HCT116 (cell line): ENCODE data around the gene MEIS1. TPM values are rescaled to one million over a fixed set of nuclear protein-coding genes. Genes with fewer than 3 reads are reported as not detected.

Source experiments
- ATAC-seq: fragments of 200-7000 bp; cut with Tn5 transposase; 2 replicates; pipeline ENCODE4 v1.9.1; 2020; ENCODE audit warnings: mild to moderate bottlenecking, moderate library complexity
- BruUV-seq: library from RNA; stranded (reverse); fragments of 400-500 nt; replicated peaks from 2 replicates; lab custom pipeline; 2021; lab: Mats Ljungman, UMichigan
- CTCF ChIA-PET: fragments of 300-600 bp; sonication (Branson Sonifier 250); formaldehyde crosslinking; loops from one replicate; lab custom pipeline; 2021; ENCODE audit warnings: antibody characterized with exemption; lab: Charles Lee
- POLR2A ChIA-PET: fragments of 300-600, 350-600 bp; sonication (Branson Sonifier 250); formaldehyde crosslinking; loops from one replicate; lab custom pipeline; 2021; ENCODE audit warnings: antibody characterized with exemption; lab: Charles Lee
- RAD21 ChIA-PET, 2 experiments: fragments of 300-600 bp; sonication (Branson Sonifier 250); formaldehyde crosslinking; loops; one replicate each; lab custom pipeline; 2023; ENCODE audit warnings: low total read pairs in 2 of 2; ENCODE audit not compliant: uncharacterized antibody in 2 of 2, unreplicated experiment in 2 of 2, low non-redundant PET in 1 of 2; lab: Charles Lee
- DNase-seq: peaks from one replicate; pipeline ENCODE4 v3.0.0-alpha.2; 2010; ENCODE audit warnings: low read depth, low spot score
- H2AFZ ChIP-seq: fragments of 200-600 bp; shearing (Covaris generic), sonication (generic); 2 replicates; pipeline ENCODE4 v1.6.1; 2017; ENCODE audit warnings: low read depth, mixed run types, mixed read lengths, antibody characterized with exemption, low read length; ENCODE audit not compliant: poor library complexity, severe bottlenecking
- H3K27ac ChIP-seq: 2 replicates; pipeline ENCODE4 v1.5.1; 2012; ENCODE audit warnings: low read depth, low read length
- H3K27me3 ChIP-seq: fragments of 200-600 bp; sonication (generic); 2 replicates; pipeline ENCODE4 v1.6.1; 2016; ENCODE audit warnings: mixed run types, low read length, mixed read lengths; ENCODE audit not compliant: insufficient read depth
- H3K36me3 ChIP-seq, 2 experiments: fragments of 200-500 bp in 1 of 2; fragments of 200-600 bp in 1 of 2; sonication (Bioruptor generic) in 1 of 2; sonication (generic) in 1 of 2; 2 replicates each; pipeline versions ENCODE4 v1.5.1 to v1.6.1; 2014 to 2016; ENCODE audit warnings: low read length in 2 of 2, inconsistent platforms in 1 of 2, mixed read lengths in 1 of 2, mixed run types in 1 of 2; ENCODE audit not compliant: insufficient read depth in 2 of 2, control insufficient read depth in 1 of 2
- H3K4me1 ChIP-seq, 2 experiments: fragments of 200-600 bp in 1 of 2; sonication (generic) in 1 of 2; 2 replicates each; pipeline versions ENCODE4 v1.5.1 to v1.6.1; 2012 to 2017; ENCODE audit warnings: low read length in 2 of 2, inconsistent platforms in 1 of 2, mild to moderate bottlenecking in 1 of 2, mixed read lengths in 1 of 2, mixed run types in 1 of 2, moderate library complexity in 1 of 2; ENCODE audit not compliant: insufficient read depth in 2 of 2, control insufficient read depth in 1 of 2
- H3K4me2 ChIP-seq: fragments of 200-600 bp; sonication (generic); 2 replicates; pipeline ENCODE4 v1.6.1; 2017; ENCODE audit warnings: mixed run types, low read length, mixed read lengths
- H3K4me3 ChIP-seq, 2 experiments: fragments of 200-600 bp in 1 of 2; sonication (generic) in 1 of 2; replicated peaks in 1 of 2; 2 replicates each; pipeline ENCODE4 v1.5.1; 2011 to 2016; ENCODE audit warnings: low read length in 2 of 2, control low read depth in 1 of 2, low read depth in 1 of 2, mild to moderate bottlenecking in 1 of 2, mixed read lengths in 1 of 2, mixed run types in 1 of 2
- H3K79me2 ChIP-seq: fragments of 200-600 bp; sonication (generic); 2 replicates; pipeline ENCODE4 v1.6.1; 2017; ENCODE audit warnings: mild to moderate bottlenecking, mixed run types, low read length, moderate library complexity, mixed read lengths; ENCODE audit not compliant: insufficient read depth
- H3K9ac ChIP-seq: fragments of 200-600 bp; sonication (generic); 2 replicates; pipeline ENCODE4 v1.6.1; 2016; ENCODE audit warnings: low read length, mixed read lengths
- H3K9me2 ChIP-seq: fragments of 200-600 bp; sonication (generic), shearing (Covaris generic); 2 replicates; pipeline ENCODE4 v1.6.1; 2017; ENCODE audit warnings: mixed run types, mild to moderate bottlenecking, moderate library complexity; ENCODE audit not compliant: insufficient read depth
- H3K9me3 ChIP-seq, 2 experiments: fragments of 200-500 bp in 1 of 2; fragments of 200-600 bp in 1 of 2; sonication (Bioruptor generic) in 1 of 2; sonication (generic) in 1 of 2; 2 replicates each; pipeline ENCODE4 v1.6.1; 2014 to 2017; ENCODE audit warnings: low read length in 2 of 2, mixed read lengths in 2 of 2, inconsistent platforms in 1 of 2, low read depth in 1 of 2, mild to moderate bottlenecking in 1 of 2, mixed run types in 1 of 2, moderate library complexity in 1 of 2; ENCODE audit not compliant: control insufficient read depth in 1 of 2, insufficient read depth in 1 of 2
- H4K20me1 ChIP-seq: fragments of 200-600 bp; sonication (generic), shearing (Covaris generic); 2 replicates; pipeline ENCODE4 v1.6.1; 2017; ENCODE audit warnings: mixed run types, mild to moderate bottlenecking, moderate library complexity; ENCODE audit not compliant: insufficient read depth
- EZH2 ChIP-seq: fragments of 200-600 bp; sonication (generic); IDR thresholded peaks from 2 replicates; pipeline ENCODE4 v1.6.1; 2017; ENCODE audit warnings: antibody characterized with exemption, mixed run types
- POLR2A ChIP-seq: IDR thresholded peaks from 2 replicates; pipeline ENCODE4 v1.7.0; 2011; ENCODE audit warnings: borderline replicate concordance; ENCODE audit not compliant: insufficient read depth, insufficient read length; ENCODE audit errors: extremely low read depth
- SRF ChIP-seq: IDR thresholded peaks from 2 replicates; pipeline ENCODE4 v1.6.1; 2012; ENCODE audit warnings: low read depth
- intact Hi-C: fragments of 100-400 bp; cut with micrococcal nuclease; formaldehyde crosslinking; loops from 2 replicates; pipeline ENCODE4 v1.10.0; 2022
- total RNA-seq: library from RNA; stranded (reverse); gene quantifications from one replicate; pipeline ENCODE4 v1.2.1, GENCODE V29; 2021; ENCODE audit not compliant: unreplicated experiment

The MEIS1 gene
- total RNA-seq, 1 experiment from 2014 or later: 0.32 TPM

DNA sequence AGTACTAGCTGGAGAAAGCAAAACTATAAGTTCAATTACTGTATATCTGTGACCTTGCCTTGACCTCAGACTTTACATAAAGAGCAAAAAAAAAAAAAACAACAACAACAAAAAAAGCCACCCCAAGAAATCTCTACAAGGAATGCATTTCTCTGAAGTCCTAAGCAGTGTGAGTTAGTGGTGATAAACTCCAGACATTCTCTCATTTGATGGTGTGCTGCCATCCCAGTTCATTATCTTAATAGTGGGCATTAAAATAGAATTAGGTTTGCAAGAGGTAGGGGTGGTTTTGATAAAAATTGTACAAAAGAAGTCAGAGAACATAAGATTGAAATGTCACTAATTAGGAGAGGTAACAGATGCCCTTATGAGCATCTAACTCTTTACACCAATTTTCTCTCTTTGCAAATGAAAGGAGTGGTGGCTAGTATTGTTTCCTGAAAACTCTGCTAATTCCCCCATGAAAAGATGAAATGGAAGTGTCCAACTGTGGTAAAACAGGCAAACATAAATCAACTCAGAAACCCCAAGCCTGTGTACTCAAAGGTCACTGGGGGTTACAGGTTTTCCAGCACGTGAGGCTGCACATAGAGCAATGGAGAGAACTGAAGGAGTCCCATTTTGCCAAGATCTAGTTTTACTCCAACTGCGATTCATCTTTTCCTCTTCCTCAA, 131.9 kb downstream of the MEIS1 start:
- no peaks in the 10 kb centered on the region for H3K36me3 ChIP-seq
- ChIA-PET RAD21 (no interaction called here), CTCF (no interaction called here), POLR2A (no interaction called here)
- no peak overlapping the region for H2AFZ ChIP-seq
- H3K4me1 ChIP-seq: no peaks in the 10 kb centered on the region
- no peaks in the 10 kb centered on the region; a peak in 1 of 4 replicates for H3K9me3 ChIP-seq
- no TSS peak for BruUV-seq
- no peaks in the 10 kb centered on the region for H3K27me3 ChIP-seq
- intact Hi-C loops: no loop called here
- H3K27ac ChIP-seq: no peak overlapping the region
- TF ChIP-seq SRF (no peak), EZH2 (no peak), POLR2A (no peak)
- no peak overlapping the region for H3K9ac ChIP-seq
- H3K79me2 ChIP-seq: no peaks in the 10 kb centered on the region
- no peak overlapping the region for H3K4me2 ChIP-seq
- H3K9me2 ChIP-seq: no peaks in the 10 kb centered on the region
- no peak for DNase-seq
- ATAC-seq: no peak
- no peak overlapping the region for H3K4me3 ChIP-seq
- H4K20me1 ChIP-seq: no peaks in the 10 kb centered on the region

DNA sequence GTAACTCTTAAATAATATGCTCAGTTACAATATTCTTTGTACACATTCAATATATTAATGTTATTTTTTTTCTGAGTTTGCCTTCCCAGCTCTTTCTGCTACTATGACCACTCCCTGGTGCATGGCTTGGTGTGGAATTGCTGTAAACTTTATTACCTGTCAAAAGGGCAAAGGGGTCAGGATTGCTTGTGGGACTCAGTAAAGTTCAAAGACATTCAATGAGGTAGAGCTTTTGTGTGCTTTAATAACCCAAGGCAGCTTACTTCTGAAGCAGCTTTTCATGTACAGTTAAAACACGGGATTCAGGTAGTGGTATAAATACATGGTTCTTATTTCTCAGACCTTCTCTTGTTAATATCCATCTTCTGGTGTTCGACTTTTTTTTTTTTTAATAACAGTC, 132.8 kb downstream of the MEIS1 start:
- Histone ChIP-seq H3K4me1 (no peaks in the 10 kb centered on the region), H3K27me3 (no peaks in the 10 kb centered on the region), H4K20me1 (no peaks in the 10 kb centered on the region), H3K9me3 (no peaks in the 10 kb centered on the region; a peak in 1 of 4 replicates), H3K4me3 (no peak overlapping the region), H3K9ac (no peak overlapping the region)
- POLR2A ChIA-PET: no interaction called here
- DNase-seq: no peak
- CTCF ChIA-PET: no interaction called here
- no TSS peak for BruUV-seq
- intact Hi-C loops: no loop called here
- TF ChIP-seq SRF: no peak
- TF ChIP-seq, all 23 proteins: peak for 0
- H3K27ac ChIP-seq: no peak overlapping the region
- no peaks in the 10 kb centered on the region for H3K36me3 ChIP-seq
- no peaks in the 10 kb centered on the region for H3K9me2 ChIP-seq
- H3K4me2 ChIP-seq: no peak overlapping the region
- no peak for ATAC-seq
- RAD21 ChIA-PET: no interaction called here
- no peak overlapping the region for H2AFZ ChIP-seq
- no peaks in the 10 kb centered on the region for H3K79me2 ChIP-seq
